GM12891 (cell line): ENCODE data around the gene ZCCHC24.

Experiments
- DNase-seq: peaks from one replicate; pipeline ENCODE4 v3.0.0; 2011; ENCODE audit warnings: low spot score; ENCODE audit not compliant: insufficient read length
- FAIRE-seq: peaks from 2 replicates; lab custom pipeline; 2011; peaks lifted over from hg19 to GRCh38; lab: Jason Lieb, UNC
- PAX5 ChIP-seq: IDR thresholded peaks from 2 replicates; pipeline ENCODE4 v1.6.1; 2011; ENCODE audit warnings: low read length, moderate library complexity, mild to moderate bottlenecking; ENCODE audit not compliant: insufficient read depth, severe bottlenecking
- POLR2A ChIP-seq: IDR thresholded peaks from 2 replicates; pipeline ENCODE4 v1.6.1; 2011; ENCODE audit warnings: low read depth, low read length, control low read depth
- POLR2AphosphoS5 ChIP-seq: IDR thresholded peaks from 2 replicates; pipeline ENCODE4 v1.6.1; 2011; ENCODE audit warnings: low read depth, low read length, control low read depth
- POU2F2 ChIP-seq: IDR thresholded peaks from 2 replicates; pipeline ENCODE4 v1.6.1; 2011; ENCODE audit warnings: low read depth, mild to moderate bottlenecking, control low read depth, low read length, moderate library complexity
- SPI1 ChIP-seq: IDR thresholded peaks from 2 replicates; pipeline ENCODE4 v1.6.1; 2011; ENCODE audit warnings: low read depth, low read length, control low read depth
- TAF1 ChIP-seq: IDR thresholded peaks from 2 replicates; pipeline ENCODE4 v1.6.1; 2011; ENCODE audit warnings: low read depth, low read length, control low read depth

ZCCHC24 gene

DNA sequence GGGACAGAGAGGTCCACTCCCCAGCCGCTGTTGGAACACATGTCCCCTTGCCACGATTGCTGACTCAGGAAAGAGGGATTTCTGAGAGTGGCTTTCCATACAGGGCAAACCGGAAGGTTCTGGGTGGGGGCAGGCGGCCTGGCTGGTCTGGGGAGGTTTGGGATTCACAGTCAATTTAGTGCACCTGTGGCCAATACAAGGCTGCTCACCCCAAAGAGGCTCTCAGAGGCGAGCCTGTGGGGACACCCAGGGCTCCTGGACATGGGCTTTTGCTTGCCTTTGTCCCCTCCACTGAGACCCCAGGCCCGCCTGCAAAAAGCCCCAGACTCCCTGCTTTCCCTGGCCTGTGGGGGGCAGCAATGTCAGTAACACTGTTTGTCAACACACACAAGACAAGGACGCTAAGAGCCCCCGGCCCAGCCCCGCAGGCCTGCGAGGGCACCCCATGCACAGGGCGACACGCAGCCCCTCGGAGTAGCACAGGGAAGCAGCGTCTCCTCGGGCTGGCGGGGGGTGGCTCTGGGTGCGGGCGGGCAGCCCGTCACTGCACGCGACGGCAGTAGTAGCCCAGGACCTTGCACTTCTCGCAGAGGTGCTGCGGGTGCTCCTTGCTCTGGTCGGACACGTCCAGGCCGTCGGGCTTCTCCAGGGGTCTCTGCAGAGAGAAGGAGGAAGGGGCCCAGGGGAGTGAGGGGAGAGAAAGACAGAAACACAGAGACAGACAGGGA, 59.5 kb downstream of the ZCCHC24 start:
- DNase-seq: no peak
- FAIRE-seq: no peak
- TF ChIP-seq POLR2A (no peak), TAF1 (no peak), POLR2AphosphoS5 (no peak), SPI1 (no peak), PAX5 (no peak), POU2F2 (no peak)

DNA sequence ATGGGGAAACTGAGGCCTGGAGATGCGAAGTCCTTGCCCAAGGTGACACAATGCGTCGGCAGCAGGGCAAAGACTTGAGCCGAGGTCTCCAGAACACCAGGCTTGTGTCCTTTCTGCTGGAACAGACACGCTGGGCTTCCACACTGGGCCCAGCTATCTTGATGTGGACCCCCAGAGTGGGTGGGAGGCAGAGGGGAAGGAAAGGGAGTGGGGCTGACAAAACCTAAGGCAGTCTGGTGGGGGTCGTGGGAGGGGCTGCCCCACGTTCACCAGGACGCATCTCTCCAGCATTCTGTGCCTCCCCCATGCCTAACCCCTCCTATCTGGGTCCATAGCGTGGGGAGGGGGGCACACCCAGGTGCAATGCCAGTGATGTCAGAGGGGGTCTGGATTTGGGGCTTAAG, 60.0 kb downstream of the ZCCHC24 start:
- TF ChIP-seq POLR2A (no peak), SPI1 (no peak), PAX5 (no peak), TAF1 (no peak), POLR2AphosphoS5 (no peak), POU2F2 (no peak)
- no peak for FAIRE-seq
- no peak for DNase-seq

DNA sequence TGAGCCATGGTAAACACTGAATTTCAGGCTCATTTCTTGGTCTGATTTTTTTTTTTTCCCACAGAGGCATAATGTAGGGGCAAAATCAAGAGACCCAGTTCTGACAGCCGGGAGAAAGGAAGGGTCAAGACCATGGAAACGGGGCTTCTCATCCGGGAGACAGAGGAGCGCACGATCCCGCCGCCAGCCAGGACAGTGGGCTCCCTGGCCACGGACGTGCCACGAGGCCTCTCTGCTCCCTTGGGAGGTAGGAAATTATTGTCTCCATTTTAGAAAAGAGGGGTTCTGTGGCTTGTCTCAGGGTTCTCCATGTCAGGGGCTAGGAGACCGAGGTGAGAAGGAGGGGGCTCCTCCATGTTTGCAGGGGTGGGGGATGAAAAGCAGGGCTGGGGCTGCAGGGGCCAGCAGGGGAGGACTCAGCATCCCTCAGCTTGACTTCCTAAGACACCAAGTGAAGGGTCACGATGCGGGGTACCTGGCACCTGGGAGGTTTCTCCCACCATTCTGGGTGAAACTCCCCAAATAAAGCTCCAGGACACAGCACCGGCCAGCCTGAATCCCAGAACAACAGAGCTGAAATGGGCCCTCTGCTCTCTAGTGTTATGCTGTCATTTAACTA, 60.5 kb downstream of the ZCCHC24 start:
- TF ChIP-seq PAX5 (no peak), SPI1 (no peak), TAF1 (no peak), POU2F2 (no peak), POLR2AphosphoS5 (no peak), POLR2A (no peak)
- DNase-seq (no peak), FAIRE-seq (no peak)

DNA sequence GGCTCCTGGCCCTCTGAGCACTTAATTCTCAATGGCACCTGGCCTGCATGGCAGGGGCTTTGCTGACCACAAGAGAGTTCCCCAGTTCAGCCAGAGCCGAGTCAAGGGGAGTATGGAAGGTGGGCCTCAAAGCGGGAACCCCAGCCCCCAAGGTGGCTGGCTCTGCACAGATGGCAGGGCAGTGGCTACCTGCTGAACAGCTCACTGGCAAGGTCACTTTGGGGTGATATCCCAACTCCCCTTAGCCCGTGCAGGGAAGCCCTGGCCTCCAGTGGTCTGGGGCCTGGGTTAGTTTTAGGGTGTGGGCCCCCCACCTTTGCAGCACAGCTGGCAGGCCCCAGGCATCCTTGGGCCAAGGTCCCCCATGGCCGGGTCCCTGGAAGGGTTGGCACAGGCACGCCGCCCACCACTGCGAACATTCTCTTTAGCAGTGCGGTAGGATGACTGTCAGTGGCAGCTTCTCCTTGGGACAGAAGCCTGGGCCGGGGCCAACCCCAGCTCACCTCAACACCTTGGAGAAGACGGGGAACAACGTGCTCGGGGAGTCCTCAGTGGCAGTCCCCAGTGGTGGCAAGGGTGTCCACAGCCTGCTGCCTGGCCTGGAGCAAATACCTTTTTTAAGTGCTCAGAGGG, 61.3 kb downstream of the ZCCHC24 start:
- TF ChIP-seq TAF1: no peak
- TF ChIP-seq POLR2AphosphoS5: no peak
- TF ChIP-seq POU2F2: no peak
- TF ChIP-seq SPI1: no peak
- no peak for TF ChIP-seq PAX5
- TF ChIP-seq POLR2A: no peak
- FAIRE-seq (no peak), DNase-seq (no peak)

DNA sequence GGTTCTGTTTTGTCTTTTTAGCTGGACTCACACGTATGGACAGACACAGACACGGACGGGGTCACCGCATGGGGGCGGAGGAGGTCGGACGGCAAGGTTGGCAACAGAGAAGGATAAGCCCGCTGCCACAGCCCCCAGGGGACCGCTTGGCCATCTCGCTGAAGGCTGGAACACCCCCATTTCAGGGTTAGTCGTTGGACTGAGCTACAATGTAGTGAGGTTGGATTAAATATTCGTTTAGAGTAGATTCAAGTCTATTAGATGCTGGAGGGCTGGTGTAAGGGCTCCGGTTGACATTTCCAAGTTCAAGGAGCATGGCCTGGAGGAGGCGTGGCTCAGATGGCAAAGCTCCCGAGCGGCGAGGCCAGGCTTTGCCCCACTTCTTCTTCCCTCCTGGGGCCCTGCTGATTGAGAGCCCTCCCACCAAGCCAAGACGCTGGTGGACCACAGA, 62.9 kb downstream of the ZCCHC24 start:
- DNase-seq (no peak), FAIRE-seq (no peak)
- no peak for TF ChIP-seq POU2F2

DNA sequence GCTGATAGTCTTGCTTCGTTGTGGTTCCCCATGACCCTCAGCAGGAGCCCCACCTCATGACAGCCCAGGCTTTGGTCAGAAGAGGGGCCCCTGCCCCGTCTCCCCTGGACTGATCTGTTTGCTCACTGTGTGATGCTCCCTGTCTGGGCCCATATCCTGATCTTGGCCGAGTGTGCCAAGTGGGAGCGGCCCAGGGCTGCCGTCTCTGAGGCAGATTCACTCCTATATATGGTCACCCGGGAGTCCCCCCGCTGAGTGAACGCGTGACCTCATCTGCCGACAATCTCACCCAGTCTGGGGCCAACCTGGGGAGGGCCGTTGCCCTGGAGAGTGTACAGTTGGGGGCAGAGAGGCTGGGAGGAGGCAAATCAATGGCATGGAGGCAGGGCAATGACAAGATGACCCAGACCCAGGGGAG, 63.6 kb downstream of the ZCCHC24 start:
- FAIRE-seq: no peak
- no peak for DNase-seq
- no peak for TF ChIP-seq POU2F2

DNA sequence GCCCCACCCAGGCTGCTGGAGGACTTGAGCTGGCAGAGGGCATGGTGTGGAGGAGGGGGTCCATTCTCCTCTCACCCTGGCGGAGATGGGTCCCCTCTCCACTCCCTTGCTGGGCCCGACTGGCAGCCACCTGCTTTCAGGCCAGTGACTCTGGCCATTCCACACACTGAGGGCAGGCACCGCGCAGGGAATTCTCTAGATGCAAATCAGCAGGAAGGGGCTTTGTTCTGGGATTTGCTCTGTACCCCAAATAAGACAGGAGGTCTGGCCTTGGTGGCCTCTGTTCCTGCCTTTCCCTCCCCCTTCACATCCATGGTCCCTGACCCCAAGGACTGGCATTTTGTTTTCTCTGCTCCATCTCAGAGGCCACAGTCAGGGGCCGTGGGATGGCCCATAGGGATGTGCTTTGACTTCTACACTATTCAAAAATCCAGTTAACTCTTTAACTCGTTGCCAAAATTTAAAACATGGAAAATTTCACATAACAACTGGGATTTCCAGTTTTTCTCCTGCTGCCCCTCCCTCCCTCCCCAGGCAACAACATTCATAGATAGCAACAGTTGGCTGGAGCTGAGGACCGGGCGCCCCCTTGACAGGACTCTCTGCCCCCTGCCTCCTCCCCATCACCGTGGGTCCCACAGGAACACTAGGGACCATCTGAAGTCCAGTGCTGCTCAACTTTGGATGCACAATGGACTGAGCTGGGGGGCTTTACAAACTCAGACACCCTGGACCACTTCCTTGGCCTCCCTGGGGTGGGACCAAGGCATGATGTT, 64.3 kb downstream of the ZCCHC24 start:
- no peak for FAIRE-seq
- TF ChIP-seq PAX5: no peak
- no peak for TF ChIP-seq SPI1
- TF ChIP-seq POLR2AphosphoS5: no peak
- TF ChIP-seq POU2F2: no peak
- TF ChIP-seq TAF1: no peak
- no peak for TF ChIP-seq POLR2A

DNA sequence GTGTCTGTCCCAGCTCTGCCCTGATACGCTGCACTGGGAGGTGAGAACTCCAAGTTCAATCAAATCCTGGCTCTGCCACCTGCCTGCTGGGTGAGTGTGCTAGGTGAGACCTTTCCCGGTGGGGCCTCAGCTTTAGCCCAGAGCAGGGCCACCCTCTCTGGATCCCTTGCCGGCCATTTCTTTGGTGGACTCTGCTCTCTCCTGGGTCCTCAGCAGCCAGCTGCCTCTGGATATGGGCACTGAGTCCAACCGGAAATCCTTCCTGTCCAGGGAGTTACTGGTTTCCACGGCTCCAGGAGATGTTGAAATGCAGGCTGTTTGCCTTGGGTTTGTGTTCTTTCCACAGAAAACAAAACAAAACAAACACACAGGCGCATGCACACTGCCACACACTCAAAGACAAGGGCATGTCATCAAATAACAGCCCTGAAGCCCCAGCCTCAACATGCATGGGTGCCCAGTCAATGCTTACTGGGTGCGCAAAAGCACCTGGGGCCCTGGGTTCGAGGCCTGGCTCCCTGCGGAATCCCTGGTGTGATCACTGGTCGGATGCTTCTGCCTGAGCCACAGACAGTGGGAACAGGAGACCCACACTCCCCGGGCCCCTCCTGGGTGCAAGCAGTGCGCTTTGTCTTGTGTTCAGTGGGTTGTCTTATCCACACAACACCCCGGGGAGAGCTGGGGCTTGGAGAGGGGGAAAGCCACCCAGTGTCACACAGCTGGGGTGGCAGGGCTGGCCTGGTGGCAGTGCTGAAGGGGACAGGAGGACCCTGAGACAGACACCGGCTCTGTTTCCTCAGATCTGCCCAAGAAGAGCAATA, 65.1 kb downstream of the ZCCHC24 start:
- no peak for TF ChIP-seq TAF1
- FAIRE-seq (no peak), DNase-seq (no peak)

More for the DNA sequence above, 64.3 kb downstream of the ZCCHC24 start:
- DNase-seq: no peak

DNA sequence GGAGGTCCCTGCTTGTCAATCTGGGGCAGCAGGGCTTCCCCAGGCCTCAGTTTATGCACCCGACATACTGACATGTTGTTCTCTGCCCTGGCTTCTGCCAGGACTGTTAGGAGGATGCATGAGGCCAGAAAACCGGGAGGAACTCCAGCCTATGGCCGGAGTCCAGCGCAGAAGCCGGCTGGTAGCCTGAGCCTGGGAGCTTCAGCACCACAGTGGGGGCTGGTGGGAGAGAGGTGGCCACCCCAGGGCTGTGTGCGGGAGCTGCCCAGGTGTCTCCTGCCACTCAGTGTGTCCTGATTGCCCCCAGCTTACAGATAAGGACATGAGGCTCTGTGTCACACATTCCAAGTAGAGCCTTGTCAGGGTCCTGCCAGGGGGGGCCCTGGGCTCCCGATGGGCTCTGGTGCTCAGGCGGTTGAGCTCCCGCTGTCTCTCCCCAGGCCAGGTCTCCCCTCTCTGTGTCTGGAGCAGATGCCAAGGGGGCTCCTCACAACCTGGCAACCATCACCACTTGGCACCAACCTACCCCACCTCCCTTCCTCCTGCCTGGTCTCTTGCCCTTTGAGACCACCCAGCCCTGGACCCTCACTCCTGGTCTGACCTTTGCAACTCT, 65.8 kb downstream of the ZCCHC24 start:
- DNase-seq (no peak), FAIRE-seq (no peak)
- TF ChIP-seq POU2F2 (no peak), SPI1 (no peak)
